Smooth muscle cell (in vitro differentiated cells): Measurements from ENCODE around the gene CACNA1D. TPM values are rescaled to one million over a fixed set of nuclear protein-coding genes. Genes with fewer than 3 reads are reported as not detected.

Source experiments
- DNase-seq: peaks from one replicate; lab custom pipeline; 2025; ENCODE audit not compliant: unreplicated experiment; lab: John Stamatoyannopoulos, UW
- H2AFZ ChIP-seq: fragments of 200-600 bp; sonication (generic); 2 replicates; pipeline ENCODE4 v1.6.0; 2016; ENCODE audit warnings: antibody characterized with exemption, low read depth, mild to moderate bottlenecking
- H3F3A ChIP-seq: fragments of 200-600 bp; sonication (generic); 2 replicates; pipeline ENCODE4 v1.6.0; 2017; ENCODE audit warnings: antibody characterized with exemption, low read depth
- H3K27ac ChIP-seq: fragments of 200-600 bp; sonication (generic); 2 replicates; pipeline ENCODE4 v1.5.1; 2016; ENCODE audit warnings: low read depth, mild to moderate bottlenecking
- H3K27me3 ChIP-seq: fragments of 200-600 bp; sonication (generic); 2 replicates; pipeline ENCODE4 v1.6.1; 2016; ENCODE audit warnings: low read depth, mild to moderate bottlenecking
- H3K36me3 ChIP-seq: fragments of 200-600 bp; sonication (generic); 2 replicates; pipeline ENCODE4 v1.5.1; 2016; ENCODE audit warnings: low read depth
- H3K4me1 ChIP-seq: fragments of 200-600 bp; sonication (generic); 2 replicates; pipeline ENCODE4 v1.5.1; 2016; ENCODE audit warnings: low read depth
- H3K4me2 ChIP-seq: fragments of 200-600 bp; sonication (generic); 2 replicates; pipeline ENCODE4 v1.6.0; 2016; ENCODE audit warnings: mild to moderate bottlenecking
- H3K4me3 ChIP-seq: fragments of 200-600 bp; sonication (generic); 2 replicates; pipeline ENCODE4 v1.5.1; 2016; ENCODE audit warnings: mild to moderate bottlenecking
- H3K79me2 ChIP-seq: fragments of 200-600 bp; sonication (generic); 2 replicates; pipeline ENCODE4 v1.6.0; 2016; ENCODE audit warnings: low read depth, mild to moderate bottlenecking
- H3K9ac ChIP-seq: fragments of 200-600 bp; sonication (generic); 2 replicates; pipeline ENCODE4 v1.6.0; 2016; ENCODE audit warnings: low read depth
- H3K9me3 ChIP-seq: fragments of 200-600 bp; sonication (generic); replicated peaks from 2 replicates; pipeline ENCODE4 v1.5.1; 2016; ENCODE audit warnings: low read depth
- H4K20me1 ChIP-seq: fragments of 200-600 bp; sonication (generic); 2 replicates; pipeline ENCODE4 v1.6.0; 2016; ENCODE audit warnings: low read depth
- WGBS: methylation state at CpG from one replicate; pipeline ENCODE4 v1.1.7; 2016; ENCODE audit warnings: low lambda C conversion rate; 5-methylcytosine and 5-hydroxymethylcytosine counted together
- polyA plus RNA-seq: library from polyadenylated mRNA; unstranded; fragments of >200 nt; fragmentation: Nextera tagmentation; extraction: Ambion mirVana; gene quantifications from 2 replicates; pipeline ENCODE4 v1.2.1, GENCODE V29; 2016
- total RNA-seq: library from RNA; depleted of rRNA; stranded (reverse); fragments of >200 nt; gene quantifications from 2 replicates; pipeline ENCODE4 v1.2.3, GENCODE V29; 2014
- TF ChIP-seq, protein P1 (sequence below): fragments of 200-600 bp; sonication (generic); IDR thresholded peaks from 2 replicates; pipeline ENCODE4 v1.5.1; 2017; ENCODE audit warnings: borderline replicate concordance, mild to moderate bottlenecking, antibody characterized with exemption; ENCODE audit not compliant: insufficient read depth, poor library complexity, severe bottlenecking

Gene CACNA1D
- total and polyA plus RNA-seq, 2 experiments from 2014 or later, result 0.63 to 1.4 TPM

DNA sequence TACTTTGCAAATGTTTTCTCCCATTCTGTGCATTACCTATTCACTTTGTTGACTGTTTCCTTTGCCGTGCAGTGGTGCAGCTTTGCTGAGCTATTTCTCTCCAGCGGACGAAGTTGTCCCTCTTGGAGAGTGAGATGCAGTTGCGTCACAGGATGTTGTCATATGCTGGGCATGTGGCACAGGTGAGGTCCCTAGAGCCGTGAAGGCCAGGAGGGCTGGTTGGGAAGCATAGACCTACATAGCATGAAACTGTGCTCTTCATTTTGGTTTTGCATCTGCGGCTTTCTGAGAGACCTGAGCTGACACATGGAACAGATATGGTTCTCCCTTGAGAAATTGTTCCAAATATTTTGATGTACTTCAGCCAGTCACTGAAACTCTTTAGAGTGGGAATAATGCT lies 108.5 kb downstream of the CACNA1D start:
- no peaks in the 10 kb centered on the region for H3K4me1 ChIP-seq
- H3K9me3 ChIP-seq, result no peaks in the 10 kb centered on the region
- TF ChIP-seq, protein P1, sequence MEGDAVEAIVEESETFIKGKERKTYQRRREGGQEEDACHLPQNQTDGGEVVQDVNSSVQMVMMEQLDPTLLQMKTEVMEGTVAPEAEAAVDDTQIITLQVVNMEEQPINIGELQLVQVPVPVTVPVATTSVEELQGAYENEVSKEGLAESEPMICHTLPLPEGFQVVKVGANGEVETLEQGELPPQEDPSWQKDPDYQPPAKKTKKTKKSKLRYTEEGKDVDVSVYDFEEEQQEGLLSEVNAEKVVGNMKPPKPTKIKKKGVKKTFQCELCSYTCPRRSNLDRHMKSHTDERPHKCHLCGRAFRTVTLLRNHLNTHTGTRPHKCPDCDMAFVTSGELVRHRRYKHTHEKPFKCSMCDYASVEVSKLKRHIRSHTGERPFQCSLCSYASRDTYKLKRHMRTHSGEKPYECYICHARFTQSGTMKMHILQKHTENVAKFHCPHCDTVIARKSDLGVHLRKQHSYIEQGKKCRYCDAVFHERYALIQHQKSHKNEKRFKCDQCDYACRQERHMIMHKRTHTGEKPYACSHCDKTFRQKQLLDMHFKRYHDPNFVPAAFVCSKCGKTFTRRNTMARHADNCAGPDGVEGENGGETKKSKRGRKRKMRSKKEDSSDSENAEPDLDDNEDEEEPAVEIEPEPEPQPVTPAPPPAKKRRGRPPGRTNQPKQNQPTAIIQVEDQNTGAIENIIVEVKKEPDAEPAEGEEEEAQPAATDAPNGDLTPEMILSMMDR, result no peak
- H3K4me3 ChIP-seq, result no peak overlapping the region
- no peaks in the 10 kb centered on the region for H3F3A ChIP-seq
- DNase-seq, result no peak
- H4K20me1 ChIP-seq, result no peaks in the 10 kb centered on the region
- H3K27ac ChIP-seq, result no peak overlapping the region
- H3K27me3 ChIP-seq, result peaks cover 20% of the 10 kb centered on the region
- H3K79me2 ChIP-seq, result no peaks in the 10 kb centered on the region
- 92% methylated on average over 6 of the region's 6 CpGs for WGBS
- H3K9ac ChIP-seq, result no peak overlapping the region
- H3K4me2 ChIP-seq, result no peak overlapping the region
- H2AFZ ChIP-seq, result no peak overlapping the region
- H3K36me3 ChIP-seq, result no peaks in the 10 kb centered on the region

DNA sequence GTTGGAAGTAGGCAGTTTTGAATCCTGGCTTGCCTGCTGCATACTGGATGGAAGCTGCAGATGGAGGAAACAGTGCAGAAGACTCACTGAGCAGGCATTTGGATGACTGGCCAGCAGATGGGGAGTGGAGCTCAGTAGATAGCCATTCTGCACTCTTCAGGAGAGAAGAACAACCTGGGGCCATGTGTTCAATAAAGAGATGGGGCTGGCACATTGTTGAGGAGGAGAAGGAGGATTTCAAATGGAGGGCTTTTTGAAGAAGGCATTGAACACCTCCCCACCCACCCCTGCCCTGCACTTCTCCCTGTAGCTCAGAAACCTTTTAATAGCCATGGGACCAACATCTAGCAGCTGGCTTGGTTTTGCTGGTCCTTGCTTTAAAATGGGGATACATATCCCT lies 109.8 kb downstream of the CACNA1D start:
- Histone ChIP-seq H3K9ac (no peak overlapping the region), H4K20me1 (no peaks in the 10 kb centered on the region), H3K4me1 (no peaks in the 10 kb centered on the region), H3K79me2 (no peaks in the 10 kb centered on the region), H3K9me3 (no peaks in the 10 kb centered on the region), H3F3A (no peaks in the 10 kb centered on the region), H3K36me3 (no peaks in the 10 kb centered on the region), H3K27me3 (peaks cover 20% of the 10 kb centered on the region), H3K27ac (no peak overlapping the region), H3K4me3 (no peak overlapping the region), H3K4me2 (no peak overlapping the region), H2AFZ (no peak overlapping the region)
- TF ChIP-seq, protein P1, result no peak
- DNase-seq, result no peak

DNA sequence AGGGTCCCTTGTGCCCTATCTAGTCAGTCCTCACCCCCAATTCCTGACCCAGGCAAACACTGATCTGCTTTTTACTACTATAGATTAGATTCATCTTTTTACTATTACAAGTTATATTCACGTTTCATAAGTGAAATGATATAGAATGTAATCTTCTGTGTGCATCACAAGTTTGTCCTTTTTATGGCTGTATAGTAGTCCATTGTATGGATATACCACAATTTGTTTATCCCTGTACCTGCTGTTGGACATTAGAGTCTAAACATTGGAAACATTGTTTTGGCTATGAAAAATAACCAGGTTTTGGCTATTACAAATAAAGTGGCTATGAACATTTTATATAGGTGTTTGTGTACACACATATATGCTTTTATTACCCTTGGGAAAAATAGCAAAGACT lies 112.4 kb downstream of the CACNA1D start:
- Histone ChIP-seq H2AFZ (no peak overlapping the region), H3K27ac (no peak overlapping the region), H3K4me3 (no peak overlapping the region), H3K79me2 (no peaks in the 10 kb centered on the region), H3K9ac (no peak overlapping the region), H3K4me2 (no peak overlapping the region), H3K9me3 (no peaks in the 10 kb centered on the region), H3F3A (no peaks in the 10 kb centered on the region), H4K20me1 (no peaks in the 10 kb centered on the region), H3K4me1 (no peaks in the 10 kb centered on the region), H3K27me3 (peaks cover 20% of the 10 kb centered on the region), H3K36me3 (no peaks in the 10 kb centered on the region)
- WGBS, result 71% methylated on average over 1 of the region's 1 CpG
- DNase-seq, result no peak
- TF ChIP-seq, protein P1, result no peak

DNA sequence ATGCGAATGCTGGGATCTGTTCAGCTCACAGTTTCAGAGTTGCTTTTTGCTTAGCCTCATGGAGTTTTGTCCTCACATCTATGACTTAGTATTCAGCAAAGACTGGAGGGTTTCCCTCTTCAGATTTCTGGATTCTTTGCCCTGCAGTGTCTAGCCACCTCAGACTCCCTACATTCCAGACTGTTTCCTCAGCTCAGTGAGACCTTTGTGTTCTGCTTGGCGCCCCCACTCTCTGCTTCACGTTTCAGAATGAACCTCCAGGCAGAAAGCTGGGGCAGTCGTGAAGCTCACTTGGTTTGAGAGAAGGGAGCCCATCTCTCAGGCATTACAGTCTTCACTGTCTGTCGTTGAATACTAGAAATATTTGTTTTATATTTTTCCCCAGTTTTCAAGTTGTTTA lies 118.1 kb downstream of the CACNA1D start:
- peaks cover 2% of the 10 kb centered on the region for H3K4me1 ChIP-seq
- H3F3A ChIP-seq, result no peaks in the 10 kb centered on the region
- H3K9ac ChIP-seq, result no peak overlapping the region
- 49% methylated on average over 5 of the region's 5 CpGs for WGBS
- H3K27me3 ChIP-seq, result no peaks in the 10 kb centered on the region
- no peak for DNase-seq
- no peak overlapping the region for H2AFZ ChIP-seq
- H3K27ac ChIP-seq, result no peak overlapping the region
- no peaks in the 10 kb centered on the region for H4K20me1 ChIP-seq
- H3K79me2 ChIP-seq, result no peaks in the 10 kb centered on the region
- H3K9me3 ChIP-seq, result no peaks in the 10 kb centered on the region
- H3K36me3 ChIP-seq, result no peaks in the 10 kb centered on the region
- TF ChIP-seq, protein P1, result no peak
- no peak overlapping the region for H3K4me2 ChIP-seq
- H3K4me3 ChIP-seq, result no peak overlapping the region
